Cardiac fibroblast (primary cell): Measurements from ENCODE around the gene CCNQ.

Experiments used
- DNase-seq, 2 donors: peaks; one replicate each; pipeline versions ENCODE4 v3.0.0 to v3.0.0-alpha.2; 2010; ENCODE audit warnings: low read depth in 2 of 2
- H3K4me3 ChIP-seq, 2 donors: replicated peaks in 1 of 2; 1 replicate in 1 of 2; 2 replicates in 1 of 2; pipeline ENCODE4 v1.5.1; 2011; ENCODE audit warnings: low read depth in 2 of 2, low read length in 2 of 2, mild to moderate bottlenecking in 2 of 2, moderate library complexity in 1 of 2
- TF ChIP-seq, protein P1 (sequence below): IDR thresholded peaks from one replicate; pipeline ENCODE4 v1.5.1; 2011; ENCODE audit warnings: low read depth, mild to moderate bottlenecking, low read length, inconsistent platforms

The CCNQ gene

GRCh38 chrX:153576239-153576870 lies 22.6 kb downstream of the CCNQ start:
- H3K4me3 ChIP-seq: no peak overlapping the region
- TF ChIP-seq, protein P1, sequence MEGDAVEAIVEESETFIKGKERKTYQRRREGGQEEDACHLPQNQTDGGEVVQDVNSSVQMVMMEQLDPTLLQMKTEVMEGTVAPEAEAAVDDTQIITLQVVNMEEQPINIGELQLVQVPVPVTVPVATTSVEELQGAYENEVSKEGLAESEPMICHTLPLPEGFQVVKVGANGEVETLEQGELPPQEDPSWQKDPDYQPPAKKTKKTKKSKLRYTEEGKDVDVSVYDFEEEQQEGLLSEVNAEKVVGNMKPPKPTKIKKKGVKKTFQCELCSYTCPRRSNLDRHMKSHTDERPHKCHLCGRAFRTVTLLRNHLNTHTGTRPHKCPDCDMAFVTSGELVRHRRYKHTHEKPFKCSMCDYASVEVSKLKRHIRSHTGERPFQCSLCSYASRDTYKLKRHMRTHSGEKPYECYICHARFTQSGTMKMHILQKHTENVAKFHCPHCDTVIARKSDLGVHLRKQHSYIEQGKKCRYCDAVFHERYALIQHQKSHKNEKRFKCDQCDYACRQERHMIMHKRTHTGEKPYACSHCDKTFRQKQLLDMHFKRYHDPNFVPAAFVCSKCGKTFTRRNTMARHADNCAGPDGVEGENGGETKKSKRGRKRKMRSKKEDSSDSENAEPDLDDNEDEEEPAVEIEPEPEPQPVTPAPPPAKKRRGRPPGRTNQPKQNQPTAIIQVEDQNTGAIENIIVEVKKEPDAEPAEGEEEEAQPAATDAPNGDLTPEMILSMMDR: no peak
- no peak for DNase-seq

- H3K4me3 ChIP-seq: no peak overlapping the region
- no peak for DNase-seq
- TF ChIP-seq, protein P1: no peak
These were observed 25.0 kb downstream of the CCNQ start for GRCh38 chrX:153573984-153574383.

DNA sequence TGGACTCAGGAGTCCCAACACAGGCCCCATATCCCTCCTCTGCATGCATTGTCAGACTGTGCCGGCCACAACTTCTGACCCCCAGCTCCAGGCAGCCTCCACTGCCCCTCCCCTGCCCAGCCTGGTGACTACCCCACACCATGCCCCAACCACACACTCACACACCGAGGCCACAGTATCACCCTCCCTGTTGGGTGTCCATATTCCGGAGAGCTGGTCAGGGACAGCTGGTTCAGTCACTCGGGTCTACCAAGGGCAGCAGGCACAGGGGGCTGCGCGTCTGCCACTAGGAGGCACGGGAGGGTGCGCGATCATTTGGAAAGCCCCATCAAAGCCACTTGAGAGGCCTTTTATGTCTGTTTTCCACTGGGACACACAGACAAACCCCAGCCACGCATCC lies 26.3 kb downstream of the CCNQ start:
- no peak overlapping the region for H3K4me3 ChIP-seq
- no peak for DNase-seq
- TF ChIP-seq, protein P1: no peak

GRCh38 chrX:153571534-153571908 lies 27.4 kb downstream of the CCNQ start:
- TF ChIP-seq, protein P1: no peak
- DNase-seq: no peak
- H3K4me3 ChIP-seq: no peak overlapping the region

- no peak for DNase-seq
- H3K4me3 ChIP-seq: no peak overlapping the region
- TF ChIP-seq, protein P1: no peak
These were observed 29.5 kb downstream of the CCNQ start for GRCh38 chrX:153569475-153569874.

DNA sequence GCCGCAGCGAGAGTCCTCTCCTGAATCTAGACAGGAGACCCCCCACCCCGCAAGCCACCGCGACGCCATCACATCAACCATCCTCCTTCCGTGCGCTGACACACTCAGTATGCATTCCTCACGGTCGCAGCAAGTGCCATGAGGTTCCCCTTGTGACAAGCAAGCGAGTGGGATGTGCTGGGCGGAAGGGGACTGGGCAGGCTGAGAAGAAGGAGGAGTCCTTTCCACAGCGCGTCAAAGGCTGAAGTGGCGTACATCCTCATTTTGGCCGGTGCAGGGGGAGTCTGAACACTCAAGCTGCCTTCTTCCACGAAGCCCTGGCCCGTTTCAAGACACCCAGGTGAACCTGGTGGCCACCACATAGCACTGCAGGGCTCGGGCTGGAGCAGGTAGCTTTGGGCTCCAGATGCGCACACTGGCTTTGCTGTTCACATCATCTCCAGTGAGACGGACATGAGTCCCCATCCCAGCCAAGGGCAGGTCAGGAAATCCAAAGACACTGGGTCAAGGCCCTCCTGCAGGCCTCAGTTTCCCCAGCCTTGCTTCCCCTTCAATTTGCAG lies 30.4 kb downstream of the CCNQ start:
- DNase-seq: no peak
- TF ChIP-seq, protein P1: no peak
- no peak overlapping the region for H3K4me3 ChIP-seq
